CD4-positive, CD25-positive, alpha-beta regulatory T cell (primary cell): ENCODE data around the gene FRMD4B. TPM values are rescaled to one million over a fixed set of nuclear protein-coding genes. Genes with fewer than 3 reads are reported as not detected.
A peak's percentile ranks its signal among the peaks of the same experiment; 100 is the strongest.
"Not testable (repeated sequence)": the region's sequence is repeated elsewhere in the genome, so short reads cannot be mapped to it uniquely, and the experiment has no call there.

Experiments used
- ATAC-seq, 2 donors: fragments of 150-1000 bp; cut with Tn5 transposase; one replicate each; pipeline ENCODE4 v1.10.0; 2021; ENCODE audit warnings: low read depth in 2 of 2, moderate number of reproducible peaks in 2 of 2, moderate library complexity in 1 of 2
- DNase-seq, 3 donors: peaks; one replicate each; pipeline versions ENCODE4 v3.0.0 to v3.0.0-alpha.2; 2012 to 2022; ENCODE audit warnings: mixed read lengths in 1 of 3
- H3K27ac ChIP-seq: one replicate; pipeline ENCODE4 v1.7.0; 2013; ENCODE audit warnings: mild to moderate bottlenecking, low read length; ENCODE audit not compliant: insufficient read depth, poor library complexity, severe bottlenecking
- H3K27me3 ChIP-seq: one replicate; pipeline ENCODE4 v1.7.0; 2013; ENCODE audit warnings: low read length; ENCODE audit not compliant: control insufficient read depth, insufficient read depth
- H3K36me3 ChIP-seq: one replicate; pipeline ENCODE4 v1.7.0; 2013; ENCODE audit warnings: mild to moderate bottlenecking, low read length, moderate library complexity; ENCODE audit not compliant: control insufficient read depth, insufficient read depth
- H3K4me1 ChIP-seq: 2 replicates; pipeline ENCODE4 v1.7.0; 2013; ENCODE audit warnings: mild to moderate bottlenecking, low read length; ENCODE audit not compliant: insufficient read depth, control insufficient read depth, poor library complexity, severe bottlenecking
- H3K4me3 ChIP-seq: one replicate; pipeline ENCODE4 v1.7.0; 2013; ENCODE audit warnings: low read depth, mild to moderate bottlenecking, low read length, moderate library complexity
- H3K9me3 ChIP-seq, 2 experiments: 1 replicate in 1 of 2; 2 replicates in 1 of 2; pipeline ENCODE4 v1.7.0; 2013; ENCODE audit warnings: low read length in 2 of 2, mild to moderate bottlenecking in 1 of 2, moderate library complexity in 1 of 2; ENCODE audit not compliant: control insufficient read depth in 2 of 2
- H3K27ac Mint-ChIP-seq, 3 donors: one replicate each; pipeline ENCODE4 v1.8.0; 2020 to 2022; ENCODE audit warnings: mild to moderate bottlenecking in 3 of 3, mixed read lengths in 3 of 3, moderate library complexity in 2 of 3
- H3K27me3 Mint-ChIP-seq: one replicate; pipeline ENCODE4 v1.8.0; 2022; ENCODE audit warnings: mild to moderate bottlenecking, mixed read lengths
- H3K36me3 Mint-ChIP-seq: one replicate; pipeline ENCODE4 v1.8.0; 2020; ENCODE audit warnings: mixed read lengths
- H3K4me1 Mint-ChIP-seq, 4 donors: one replicate each; pipeline ENCODE4 v1.8.0; 2020 to 2022; ENCODE audit warnings: mixed read lengths in 4 of 4, mild to moderate bottlenecking in 1 of 4
- H3K4me3 Mint-ChIP-seq, 4 donors: one replicate each; pipeline ENCODE4 v1.8.0; 2020 to 2022; ENCODE audit warnings: mild to moderate bottlenecking in 4 of 4, mixed read lengths in 4 of 4, moderate library complexity in 3 of 4
- H3K9me3 Mint-ChIP-seq, 7 donors: one replicate each; pipeline ENCODE4 v1.8.0; 2020 to 2022; ENCODE audit warnings: mixed read lengths in 7 of 7, mild to moderate bottlenecking in 3 of 7, moderate library complexity in 2 of 7
- polyA plus RNA-seq, 4 donors: library from polyadenylated mRNA; unstranded; fragments of 300-500 nt; fragmentation: Illumina TruSeq; gene quantifications; one replicate each; pipeline ENCODE4 v1.2.3, GENCODE V29; 2021
- total RNA-seq: library from RNA; stranded (reverse); gene quantifications from one replicate; pipeline ENCODE4 v1.2.3, GENCODE V29; 2022

The FRMD4B gene
- total and polyA plus RNA-seq, 5 donors from 2014 or later, result 8.6 to 54.7 (median 9.8) TPM

DNA sequence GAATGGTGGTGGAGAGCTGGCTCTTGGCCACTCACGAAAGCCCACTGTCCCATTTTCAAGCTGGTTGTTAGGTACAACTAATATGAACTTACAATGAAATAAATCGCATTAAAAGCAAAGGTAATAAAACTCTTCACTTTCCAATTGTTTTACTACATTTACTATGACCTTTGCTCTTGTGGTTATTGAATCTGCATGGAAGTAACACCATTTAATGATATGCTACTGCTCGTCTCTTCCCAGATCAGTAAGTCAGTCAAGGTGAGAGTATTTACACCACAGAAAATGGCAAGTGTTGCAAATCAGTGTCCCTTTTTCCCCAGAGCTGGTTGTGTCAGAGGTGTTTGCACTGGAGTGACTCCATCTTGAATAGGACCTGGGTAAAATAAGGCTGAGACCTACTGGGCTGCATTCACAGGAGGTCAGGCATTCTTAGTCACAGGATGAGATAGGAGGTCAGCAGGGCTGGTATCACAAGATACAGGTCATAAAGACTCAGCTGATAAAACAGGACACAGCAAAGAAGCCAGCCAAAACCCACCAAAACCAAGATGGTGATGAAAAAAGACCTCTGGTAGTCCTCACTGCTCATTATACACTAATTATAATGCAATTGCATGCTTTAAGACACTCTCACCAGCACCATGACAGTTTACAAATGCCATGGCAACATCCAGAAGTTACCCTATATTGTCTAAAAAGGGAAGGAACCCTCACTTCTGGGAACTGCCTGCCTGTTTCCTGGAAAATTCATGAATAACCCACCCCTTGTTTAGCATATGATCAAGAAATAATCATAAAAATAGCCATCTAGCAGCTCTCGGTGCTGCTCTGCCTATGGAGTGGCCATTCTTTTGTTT is 57.6 kb downstream of the FRMD4B start:
- H3K27ac Mint-ChIP-seq, result peak overlapping the region; percentile 12 to 88 (median 39)
- H3K36me3 Mint-ChIP-seq, result no peaks in the 10 kb centered on the region
- no peak for DNase-seq
- peaks cover 0 to 30% (median 22%) of the 10 kb centered on the region in 4 donors for H3K4me1 Mint-ChIP-seq
- Histone ChIP-seq H3K4me3 (peak overlapping the region; percentile 46), H3K9me3 (no peaks in the 10 kb centered on the region), H3K27ac (no peak overlapping the region), H3K4me1 (peaks cover 21% of the 10 kb centered on the region), H3K36me3 (no peaks in the 10 kb centered on the region), H3K27me3 (no peaks in the 10 kb centered on the region)
- H3K4me3 Mint-ChIP-seq, result no peak overlapping the region
- no peak for ATAC-seq
- H3K27me3 Mint-ChIP-seq, result peaks cover 6% of the 10 kb centered on the region
- no peaks in the 10 kb centered on the region for H3K9me3 Mint-ChIP-seq

DNA sequence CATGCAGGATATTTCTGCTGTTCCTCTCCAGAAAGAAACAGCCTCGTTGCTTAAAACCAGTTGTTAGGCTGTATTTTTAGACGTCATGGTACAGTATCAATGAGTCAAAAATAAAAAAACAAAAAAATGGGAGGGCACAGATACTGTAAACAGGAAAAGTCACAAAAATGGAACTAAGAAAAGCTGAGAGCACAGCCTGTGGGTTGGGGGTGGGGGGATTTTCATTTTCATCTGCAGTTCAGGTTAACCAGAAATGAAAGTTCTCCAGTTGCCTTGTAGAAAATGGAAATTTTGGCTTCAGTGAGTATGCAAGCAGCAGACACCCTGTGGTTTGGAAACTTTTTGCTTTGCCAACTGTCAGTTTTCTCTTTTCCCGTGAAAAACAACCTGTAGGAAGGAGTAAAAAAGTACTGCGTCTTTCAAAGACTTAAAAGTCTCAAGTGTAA is 59.0 kb downstream of the FRMD4B start:
- peak overlapping the region; percentile 2 for H3K27ac ChIP-seq
- H3K9me3 ChIP-seq, result no peaks in the 10 kb centered on the region
- peaks cover 21% of the 10 kb centered on the region for H3K4me1 ChIP-seq
- ATAC-seq, result peak; percentile 66 to 71
- H3K9me3 Mint-ChIP-seq, result no peaks in the 10 kb centered on the region
- H3K36me3 Mint-ChIP-seq, result no peaks in the 10 kb centered on the region
- H3K27me3 ChIP-seq, result no peaks in the 10 kb centered on the region
- H3K4me3 Mint-ChIP-seq, result peak overlapping the region; percentile 14 to 84 (median 58)
- peak overlapping the region in 2 of 3 donors; percentile 49 to 88 for H3K27ac Mint-ChIP-seq
- peaks cover 0 to 30% (median 22%) of the 10 kb centered on the region in 4 donors for H3K4me1 Mint-ChIP-seq
- DNase-seq, result peak in 2 of 3 donors; percentile 56 to 67
- H3K36me3 ChIP-seq, result no peaks in the 10 kb centered on the region
- peaks cover 6% of the 10 kb centered on the region for H3K27me3 Mint-ChIP-seq
- H3K4me3 ChIP-seq, result peak overlapping the region; percentile 53

DNA sequence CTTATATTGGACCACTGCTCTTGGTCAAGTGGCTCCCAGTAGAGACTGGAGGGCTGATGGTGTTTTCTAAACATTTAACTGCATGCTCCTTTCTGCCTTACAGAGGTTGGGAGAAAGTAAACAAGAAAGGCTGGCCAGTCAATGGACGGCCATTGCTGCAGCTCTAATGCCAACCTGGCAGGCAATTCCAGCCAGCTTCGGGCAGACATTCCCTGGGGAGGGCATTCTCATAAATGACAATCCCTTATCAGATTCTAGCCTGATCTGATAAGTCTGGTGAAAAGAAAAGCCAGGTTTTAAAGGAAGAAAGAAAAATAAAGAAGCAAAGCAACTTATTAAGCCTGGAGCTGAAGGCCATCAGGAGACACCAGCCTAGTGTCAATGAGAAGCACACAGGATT is 60.7 kb downstream of the FRMD4B start:
- Mint-ChIP-seq H3K4me1 (peaks cover 0 to 30% (median 22%) of the 10 kb centered on the region in 4 donors), H3K4me3 (no peak overlapping the region), H3K27me3 (no peaks in the 10 kb centered on the region), H3K27ac (peak overlapping the region in 2 of 3 donors; percentile 1 to 79), H3K9me3 (no peaks in the 10 kb centered on the region), H3K36me3 (no peaks in the 10 kb centered on the region)
- Histone ChIP-seq H3K36me3 (no peaks in the 10 kb centered on the region), H3K27me3 (no peaks in the 10 kb centered on the region), H3K9me3 (no peaks in the 10 kb centered on the region), H3K27ac (no peak overlapping the region), H3K4me3 (no peak overlapping the region), H3K4me1 (peaks cover 21% of the 10 kb centered on the region)
- no peak for DNase-seq
- ATAC-seq, result no peak

DNA sequence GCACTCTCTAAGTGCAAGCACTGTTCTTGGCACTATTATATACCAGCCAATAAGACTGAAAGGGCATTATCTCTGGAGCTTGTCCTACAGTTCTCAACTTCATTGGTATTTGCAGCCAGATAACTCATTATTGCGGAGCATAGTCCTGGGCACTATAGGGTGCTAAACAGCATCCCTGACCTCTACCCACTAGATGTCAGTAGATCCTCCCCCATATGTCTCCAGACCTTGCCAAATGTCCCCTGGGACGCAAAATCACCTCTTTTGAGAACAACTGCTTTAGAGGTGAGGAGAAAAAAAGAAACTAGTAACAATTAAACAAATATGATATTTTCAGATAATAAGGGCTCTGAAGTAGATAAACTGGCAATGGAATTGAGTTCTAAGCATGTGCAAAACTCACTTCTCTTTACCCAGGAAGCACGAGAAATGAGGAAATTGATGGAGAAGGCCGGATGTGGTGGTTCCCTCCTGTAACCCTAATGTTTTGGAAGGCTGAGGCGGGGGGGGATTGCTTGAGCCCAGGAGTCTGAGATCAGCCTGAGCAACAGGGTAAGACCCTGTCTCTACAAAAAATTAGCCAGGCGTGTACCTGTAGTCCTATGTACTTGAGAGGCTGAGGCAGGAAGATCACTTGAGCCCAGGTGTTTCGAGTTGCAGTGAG is 61.4 kb downstream of the FRMD4B start:
- DNase-seq (peak in 1 of 3 donors; percentile 27), ATAC-seq (no peak)
- no peaks in the 10 kb centered on the region for H3K36me3 Mint-ChIP-seq
- peak overlapping the region in 1 of 3 donors; percentile 79 for H3K27ac Mint-ChIP-seq
- Histone ChIP-seq H3K27me3 (no peaks in the 10 kb centered on the region), H3K27ac (no peak overlapping the region), H3K4me3 (no peak overlapping the region), H3K4me1 (peaks cover 21% of the 10 kb centered on the region), H3K9me3 (no peaks in the 10 kb centered on the region), H3K36me3 (no peaks in the 10 kb centered on the region)
- peaks cover 0 to 30% (median 22%) of the 10 kb centered on the region in 4 donors for H3K4me1 Mint-ChIP-seq
- no peaks in the 10 kb centered on the region for H3K9me3 Mint-ChIP-seq
- H3K27me3 Mint-ChIP-seq, result no peaks in the 10 kb centered on the region
- H3K4me3 Mint-ChIP-seq, result no peak overlapping the region

DNA sequence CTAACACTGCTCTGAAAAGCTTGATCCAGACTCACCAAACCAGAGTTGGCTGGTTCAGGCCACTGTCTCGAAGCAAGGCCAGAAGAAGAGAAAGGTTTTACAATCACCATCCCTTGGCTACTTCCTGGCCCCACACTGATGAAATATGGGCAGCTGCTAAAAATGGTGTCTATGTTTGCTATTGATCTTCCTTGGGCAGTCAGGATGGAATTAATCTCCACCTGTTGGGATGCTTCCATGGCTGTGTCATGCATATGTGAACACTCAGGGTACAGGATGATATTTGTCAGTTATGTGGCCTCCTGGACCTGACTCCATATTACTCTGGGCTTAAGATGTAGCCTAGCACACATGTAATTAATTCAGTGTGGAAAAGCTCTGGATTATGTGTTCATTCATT is 61.9 kb downstream of the FRMD4B start:
- H3K4me1 ChIP-seq, result peaks cover 20% of the 10 kb centered on the region
- H3K9me3 Mint-ChIP-seq, result no peaks in the 10 kb centered on the region
- H3K36me3 ChIP-seq, result no peaks in the 10 kb centered on the region
- no peak overlapping the region for H3K4me3 ChIP-seq
- no peak overlapping the region for H3K27ac Mint-ChIP-seq
- H3K4me3 Mint-ChIP-seq, result no peak overlapping the region
- DNase-seq (no peak), ATAC-seq (no peak)
- H3K27me3 ChIP-seq, result no peaks in the 10 kb centered on the region
- no peaks in the 10 kb centered on the region for H3K9me3 ChIP-seq
- no peaks in the 10 kb centered on the region for H3K36me3 Mint-ChIP-seq
- H3K27ac ChIP-seq, result no peak overlapping the region
- no peaks in the 10 kb centered on the region for H3K27me3 Mint-ChIP-seq
- peaks cover 0 to 30% (median 21%) of the 10 kb centered on the region in 4 donors for H3K4me1 Mint-ChIP-seq

DNA sequence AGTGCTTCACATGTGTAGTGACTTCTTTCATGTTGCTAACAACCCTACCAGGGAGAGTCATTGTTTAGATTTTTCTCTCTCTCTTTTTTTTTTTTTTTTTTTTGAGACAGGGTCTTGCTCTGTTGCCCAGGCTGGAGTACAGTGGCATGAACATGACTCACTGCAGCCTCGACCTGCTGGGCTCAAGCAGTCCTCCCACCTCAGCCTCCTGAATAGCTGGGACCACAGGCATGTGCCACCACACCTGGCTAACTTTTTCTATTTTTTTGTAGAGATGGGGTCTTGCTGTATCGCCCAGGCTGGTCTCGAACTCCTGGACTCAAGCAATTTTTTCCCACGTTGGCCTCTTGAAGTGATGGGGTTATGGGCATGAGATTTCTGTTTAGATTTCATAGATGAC is 63.4 kb downstream of the FRMD4B start:
- H3K9me3 Mint-ChIP-seq, ATAC-seq, H3K4me3 ChIP-seq, H3K27me3 Mint-ChIP-seq, H3K36me3 Mint-ChIP-seq, H3K27ac ChIP-seq, H3K36me3 ChIP-seq, H3K9me3 ChIP-seq, H3K27me3 ChIP-seq, DNase-seq, H3K4me3 Mint-ChIP-seq, H3K27ac Mint-ChIP-seq: not testable (repeated sequence)
- H3K4me1 Mint-ChIP-seq, result peaks cover 0 to 18% (median 11%) of the 10 kb centered on the region in 4 donors
- peaks cover 13% of the 10 kb centered on the region for H3K4me1 ChIP-seq

DNA sequence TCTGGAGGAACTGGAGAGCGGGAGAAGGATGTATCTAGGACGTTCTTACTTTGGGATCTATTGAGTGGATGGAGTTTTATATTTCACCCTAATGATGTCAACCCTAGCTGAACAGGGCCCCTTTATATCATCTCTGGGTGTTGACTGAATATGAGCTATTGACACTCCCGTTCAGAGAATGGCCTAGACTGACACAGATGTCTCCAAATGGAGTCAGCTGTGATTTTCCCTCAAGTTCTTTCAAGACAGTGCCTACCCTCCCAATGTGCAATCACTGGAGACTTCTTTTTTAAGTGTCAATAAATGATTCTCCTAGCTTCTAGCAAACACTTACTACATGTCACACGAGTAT is 63.8 kb downstream of the FRMD4B start:
- Mint-ChIP-seq H3K27ac (no peak overlapping the region), H3K9me3 (no peaks in the 10 kb centered on the region), H3K27me3 (no peaks in the 10 kb centered on the region), H3K4me1 (peaks cover 0 to 15% (median 9%) of the 10 kb centered on the region in 4 donors), H3K4me3 (no peak overlapping the region), H3K36me3 (no peaks in the 10 kb centered on the region)
- H3K36me3 ChIP-seq, result no peaks in the 10 kb centered on the region
- H3K27me3 ChIP-seq, result no peaks in the 10 kb centered on the region
- H3K4me3 ChIP-seq, result no peak overlapping the region
- DNase-seq, result no peak
- H3K4me1 ChIP-seq, result peaks cover 9% of the 10 kb centered on the region
- no peaks in the 10 kb centered on the region for H3K9me3 ChIP-seq
- no peak overlapping the region for H3K27ac ChIP-seq
- no peak for ATAC-seq
